Right lobe of liver (tissue), 6 donors: ENCODE measurements around the gene ACADL. TPM values are rescaled to one million over a fixed set of nuclear protein-coding genes. Genes with fewer than 3 reads are reported as not detected.

Source experiments
- ATAC-seq, 4 donors: fragments of 200-7000 bp; cut with Tn5 transposase; one replicate each; pipeline ENCODE4 v1.9.1; 2020; ENCODE audit warnings: mild to moderate bottlenecking in 4 of 4, moderate library complexity in 4 of 4
- DNase-seq, 3 donors: peaks; one replicate each; pipeline ENCODE4 v3.0.0-alpha.2; 2020
- H3K27ac ChIP-seq, 3 donors: fragments of 200-600 bp; one replicate each; pipeline ENCODE4 v1.8.0; 2022
- H3K27me3 ChIP-seq, 2 donors: fragments of 200-600 bp; one replicate each; pipeline ENCODE4 v1.8.0; 2022
- H3K36me3 ChIP-seq, 4 donors: fragments of 200-600 bp; sonication (generic) in 1 of 4; one replicate each; pipeline versions ENCODE4 v1.5.1 to v1.8.0; 2017 to 2022; ENCODE audit warnings: control low read depth in 1 of 4
- H3K4me1 ChIP-seq, 4 donors: fragments of 200-600 bp; sonication (generic) in 1 of 4; one replicate each; pipeline versions ENCODE4 v1.5.1 to v1.8.0; 2017 to 2022; ENCODE audit warnings: control low read depth in 1 of 4
- H3K4me3 ChIP-seq, 3 donors: fragments of 200-600 bp; one replicate each; pipeline ENCODE4 v1.8.0; 2022
- H3K9me3 ChIP-seq, 4 donors: fragments of 200-600 bp; sonication (generic) in 1 of 4; one replicate each; pipeline versions ENCODE4 v1.5.1 to v1.8.0; 2017 to 2022; ENCODE audit warnings: control low read depth in 1 of 4
- CTCF ChIP-seq, 4 donors: fragments of 200-600 bp in 3 of 4; fragments of 450-650 bp in 1 of 4; IDR thresholded peaks; one replicate each; pipeline versions ENCODE4 v1.5.1 to v1.8.0; 2016 to 2022; ENCODE audit warnings: antibody characterized with exemption in 4 of 4, mild to moderate bottlenecking in 2 of 4
- POLR2A ChIP-seq: fragments of 450-650 bp; IDR thresholded peaks from one replicate; pipeline ENCODE4 v1.6.1; 2017; ENCODE audit warnings: antibody characterized with exemption, mild to moderate bottlenecking
- WGBS: methylation state at CpG from one replicate; pipeline ENCODE4 v1.1.6; 2018; ENCODE audit warnings: low coverage, low lambda C conversion rate; ENCODE audit not compliant: insufficient coverage; ENCODE audit errors: missing lambda C conversion rate; 5-methylcytosine and 5-hydroxymethylcytosine counted together
- intact Hi-C, 2 donors: fragments of 100-400 bp; cut with DNase I; formaldehyde crosslinking; loops; one replicate each; pipeline versions ENCODE4 v1.11.2 to v1.14.1; 2022
- total RNA-seq, 6 experiments: library from RNA; depleted of rRNA in 2 of 6; stranded (reverse); fragments of >200 nt in 2 of 6; fragmentation: NEBNext Ultra II Directional in 3 of 6; extraction: Animal tissue kit (Norgen Biotek cat#: 25700) in 3 of 6; gene quantifications; one replicate each; pipeline versions ENCODE4 v1.1.0 to v1.2.4, GENCODE V29; 2016 to 2023
- donor health status: DM: no; HTN: yes; CAD: no.
- donor health status: DM: no; HTN: no; CAD: no.
- donor health status: DM: no; HTN: no; CAD: no.
- donor health status: DM: no; HTN: yes; CAD: no.
- donor health status: DM: no; HTN: yes; CAD: no.

Gene ACADL
- total RNA-seq, 6 experiments from 2014 or later: 13.4 to 30.2 (median 22.3) TPM

- no peak for TF ChIP-seq POLR2A
- no peak for TF ChIP-seq CTCF (IDR thresholded peaks at IDR 0.05)
- no peaks in the 10 kb centered on the region for H3K27me3 ChIP-seq
- peaks cover 0 to 11% (median 1%) of the 10 kb centered on the region in 4 donors for H3K36me3 ChIP-seq
- DNase-seq (no peak), ATAC-seq (no peak)
- intact Hi-C loops: loop anchor here in 1 of 2 donors (10.0 kb wide), 1 partner anchor 218 kb away; no protein-coding TSS in a partner anchor
- no peaks in the 10 kb centered on the region for H3K9me3 ChIP-seq
- H3K27ac ChIP-seq: no peak overlapping the region
- no peaks in the 10 kb centered on the region for H3K4me1 ChIP-seq
- H3K4me3 ChIP-seq: no peak overlapping the region
- WGBS: 77% methylated on average over 1 of the region's 1 CpG
Observed at GRCh38 chr2:210203147-210203546, 22.1 kb downstream of the ACADL start.

GRCh38 chr2:210199854-210200253 lies 25.4 kb downstream of the ACADL start:
- DNase-seq: no peak
- no peak for TF ChIP-seq CTCF (IDR thresholded peaks at IDR 0.05)
- no peak for TF ChIP-seq POLR2A
- Histone ChIP-seq H3K9me3 (no peaks in the 10 kb centered on the region), H3K36me3 (peaks cover 0 to 11% (median 0%) of the 10 kb centered on the region in 4 donors), H3K4me1 (peaks cover 0 to 5% (median under 1%) of the 10 kb centered on the region in 4 donors), H3K4me3 (no peak overlapping the region), H3K27ac (no peak overlapping the region), H3K27me3 (no peaks in the 10 kb centered on the region)
- peak in 1 of 4 donors; percentile 8 for ATAC-seq
- intact Hi-C loops: loop anchor here (5.0 to 10.0 kb wide), 3 partner anchors 125 to 223 kb away; no protein-coding TSS in a partner anchor
- WGBS: 70% methylated on average over 3 of the region's 3 CpGs

DNA sequence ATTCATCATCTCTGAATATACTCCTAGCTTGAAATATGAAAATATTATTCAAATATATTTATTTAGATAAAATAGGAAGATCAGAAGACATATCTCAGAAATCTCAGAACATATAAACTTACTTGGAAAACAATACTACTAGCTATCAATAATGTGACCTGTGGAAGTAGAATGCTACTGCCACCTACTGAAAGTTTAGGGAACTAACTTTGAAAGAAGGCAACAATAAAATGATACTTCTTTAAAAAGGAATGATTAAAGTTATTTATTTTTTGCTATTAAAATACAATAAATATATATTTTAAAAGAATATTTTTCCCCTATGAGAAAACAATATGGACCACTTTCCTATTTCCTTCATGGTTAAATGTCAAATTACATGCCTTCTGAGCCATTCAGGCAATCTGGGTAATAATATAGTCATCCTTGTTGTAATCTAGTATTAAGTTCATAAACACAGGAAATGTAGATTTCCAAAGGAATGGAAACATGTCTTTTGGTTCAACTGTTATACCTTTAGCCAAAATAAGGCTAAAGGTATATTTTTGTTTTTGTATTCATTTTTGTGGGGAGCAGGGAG lies 26.0 kb downstream of the ACADL start:
- intact Hi-C loops: loop anchor here in 1 of 2 donors (5.0 to 10.0 kb wide), 2 partner anchors 124 to 222 kb away; no protein-coding TSS in a partner anchor
- no peak for DNase-seq

GRCh38 chr2:210198326-210198725 lies 26.9 kb downstream of the ACADL start:
- H3K4me1 ChIP-seq: peaks cover 0 to 15% (median 7%) of the 10 kb centered on the region in 4 donors
- no peak for DNase-seq
- 20% methylated on average over 1 of the region's 1 CpG for WGBS
- no peak for ATAC-seq
- no peaks in the 10 kb centered on the region for H3K27me3 ChIP-seq
- TF ChIP-seq CTCF (IDR thresholded peaks at IDR 0.05): no peak
- TF ChIP-seq POLR2A: no peak
- H3K36me3 ChIP-seq: peaks cover 0 to 7% (median 0%) of the 10 kb centered on the region in 4 donors
- intact Hi-C loops: loop anchor here in 1 of 2 donors (5.0 to 10.0 kb wide), 2 partner anchors 124 to 221 kb away; no protein-coding TSS in a partner anchor
- H3K27ac ChIP-seq: no peak overlapping the region
- H3K4me3 ChIP-seq: no peak overlapping the region
- H3K9me3 ChIP-seq: no peaks in the 10 kb centered on the region

More for the DNA sequence above, 26.0 kb downstream of the ACADL start:
- peak; percentile 47 to 57 (median 53) for ATAC-seq
- Histone ChIP-seq H3K4me1 (peaks cover 0 to 11% (median 4%) of the 10 kb centered on the region in 4 donors), H3K36me3 (peaks cover 0 to 8% (median 0%) of the 10 kb centered on the region in 4 donors), H3K4me3 (no peak overlapping the region), H3K27me3 (no peaks in the 10 kb centered on the region), H3K9me3 (no peaks in the 10 kb centered on the region), H3K27ac (no peak overlapping the region)
- TF ChIP-seq POLR2A (no peak), CTCF (IDR thresholded peaks at IDR 0.05) (peak; percentile 54 to 79 (median 74))
